Measurements from ENCODE around the gene CACNG3.

Gene CACNG3

DNA sequence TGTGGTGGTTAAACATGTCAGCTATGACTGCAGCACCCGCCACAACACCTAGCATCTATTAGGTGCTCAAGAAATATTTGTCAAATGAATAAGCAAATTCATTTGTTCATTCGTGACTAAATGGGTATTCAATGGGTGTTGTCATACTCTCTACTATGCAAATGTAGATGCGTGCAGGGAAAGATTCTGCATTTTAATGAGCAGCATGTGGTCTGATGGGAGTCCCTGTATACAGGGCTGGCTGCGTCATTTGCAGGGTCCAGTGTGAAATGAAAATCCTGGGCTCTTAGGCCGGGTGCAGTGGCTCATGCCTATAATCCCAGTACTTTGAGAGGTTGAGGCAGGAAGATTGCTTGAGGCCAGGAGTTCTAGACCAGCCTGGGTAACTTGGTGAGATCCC, 97.5 kb downstream of the CACNG3 start:
- peaks cover under 1% of the 10 kb centered on the region for H3K4me1 ChIP-seq (ENCODE audit: control insufficient read depth, insufficient read depth, low read length, poor library complexity, severe bottlenecking)
- H3K4me3 ChIP-seq (ENCODE audit: extremely low read depth, insufficient read depth, low read length, poor library complexity, severe bottlenecking): no peak overlapping the region
- H3K27ac ChIP-seq (ENCODE audit: low read depth, low read length, severe bottlenecking): no peak overlapping the region
- no peaks in the 10 kb centered on the region for H3K9me3 ChIP-seq (ENCODE audit: control insufficient read depth, low read length)
- 78 to 85% methylated on average over 3 to 5 of the region's 5 CpGs for WGBS, 2 experiments (ENCODE audit: insufficient coverage in 2 of 2)
- H3K36me3 ChIP-seq (ENCODE audit: control insufficient read depth, insufficient read depth, low read length): no peaks in the 10 kb centered on the region

DNA sequence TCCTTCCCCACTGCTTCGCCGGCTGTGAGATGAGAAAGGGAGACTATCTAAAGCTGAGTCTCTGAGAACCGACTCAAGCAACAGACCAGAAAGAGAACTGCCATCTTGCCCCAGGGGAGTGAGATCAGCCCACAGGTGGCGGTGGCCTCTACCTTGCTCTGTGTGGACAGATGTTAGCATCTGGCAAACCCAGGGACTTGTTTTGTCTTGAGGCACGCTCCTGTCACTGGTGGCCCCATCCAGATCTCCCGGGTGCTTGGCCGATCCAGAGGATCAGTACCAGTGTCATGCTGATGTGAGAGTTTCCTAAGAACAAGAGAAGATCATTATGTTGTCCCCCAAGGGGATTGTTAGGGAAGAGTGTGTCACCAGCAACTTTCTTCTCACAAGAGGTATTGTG, 101.4 kb downstream of the CACNG3 start:
- no peak overlapping the region for H3K27ac ChIP-seq (ENCODE audit: low read depth, low read length, severe bottlenecking)
- no peak overlapping the region for H3K4me3 ChIP-seq (ENCODE audit: extremely low read depth, insufficient read depth, low read length, poor library complexity, severe bottlenecking)
- no peaks in the 10 kb centered on the region for H3K4me1 ChIP-seq (ENCODE audit: control insufficient read depth, insufficient read depth, low read length, poor library complexity, severe bottlenecking)
- no peaks in the 10 kb centered on the region for H3K36me3 ChIP-seq (ENCODE audit: control insufficient read depth, insufficient read depth, low read length)
- H3K9me3 ChIP-seq (ENCODE audit: control insufficient read depth, low read length): no peaks in the 10 kb centered on the region
- 69 to 88% methylated on average over 4 to 6 of the region's 7 CpGs for WGBS, 2 experiments (ENCODE audit: insufficient coverage in 2 of 2)

DNA sequence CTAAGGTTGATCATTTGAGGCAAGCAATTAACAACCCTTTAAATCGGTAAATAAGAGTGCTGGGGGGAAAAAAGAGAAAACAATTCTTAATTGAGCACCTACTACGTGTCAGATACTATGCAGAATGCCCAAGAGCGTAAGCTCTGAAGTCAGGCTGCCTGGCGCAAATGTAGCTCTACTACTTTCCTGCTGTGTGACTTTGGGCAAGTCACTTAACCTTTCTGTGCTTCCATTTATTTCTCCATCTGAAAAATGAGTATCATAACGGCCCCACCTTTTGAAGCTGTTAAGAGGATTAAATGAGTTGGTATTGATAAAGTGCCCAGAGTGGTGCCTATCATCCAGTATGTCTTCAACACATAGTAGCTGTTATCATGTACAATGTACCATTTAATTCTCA, 102.0 kb downstream of the CACNG3 start:
- H3K27ac ChIP-seq (ENCODE audit: low read depth, low read length, severe bottlenecking): no peak overlapping the region
- no peaks in the 10 kb centered on the region for H3K36me3 ChIP-seq (ENCODE audit: control insufficient read depth, insufficient read depth, low read length)
- H3K9me3 ChIP-seq (ENCODE audit: control insufficient read depth, low read length): no peaks in the 10 kb centered on the region
- WGBS, 2 experiments (ENCODE audit: insufficient coverage in 2 of 2): 89 to 91% methylated on average over 3 to 4 of the region's 5 CpGs
- no peak overlapping the region for H3K4me3 ChIP-seq (ENCODE audit: extremely low read depth, insufficient read depth, low read length, poor library complexity, severe bottlenecking)
- H3K4me1 ChIP-seq (ENCODE audit: control insufficient read depth, insufficient read depth, low read length, poor library complexity, severe bottlenecking): no peaks in the 10 kb centered on the region

DNA sequence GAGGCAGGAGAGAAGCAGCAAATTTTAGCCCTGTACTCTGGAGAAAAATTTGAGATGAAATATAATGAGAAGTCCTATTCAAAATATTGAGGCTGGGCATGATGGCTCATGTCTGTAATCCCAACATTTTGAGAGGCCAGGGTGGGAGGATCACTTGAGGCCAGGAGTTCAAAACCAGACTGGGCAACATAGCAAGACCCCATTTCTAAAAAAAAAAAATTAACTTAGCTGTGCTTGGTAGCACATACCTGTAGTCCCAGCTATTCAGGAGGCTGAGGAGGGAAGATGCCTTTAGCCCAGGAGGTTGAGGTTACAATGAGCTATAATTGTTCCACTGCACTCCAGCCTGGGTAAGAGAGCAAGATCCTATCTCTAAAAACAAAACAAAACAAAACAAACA, 103.4 kb downstream of the CACNG3 start:
- Histone ChIP-seq H3K4me3 (ENCODE audit: extremely low read depth, insufficient read depth, low read length, poor library complexity, severe bottlenecking) (no peak overlapping the region), H3K36me3 (ENCODE audit: control insufficient read depth, insufficient read depth, low read length) (no peaks in the 10 kb centered on the region), H3K9me3 (ENCODE audit: control insufficient read depth, low read length) (no peaks in the 10 kb centered on the region), H3K27ac (ENCODE audit: low read depth, low read length, severe bottlenecking) (no peak overlapping the region), H3K4me1 (ENCODE audit: control insufficient read depth, insufficient read depth, low read length, poor library complexity, severe bottlenecking) (no peaks in the 10 kb centered on the region)

DNA sequence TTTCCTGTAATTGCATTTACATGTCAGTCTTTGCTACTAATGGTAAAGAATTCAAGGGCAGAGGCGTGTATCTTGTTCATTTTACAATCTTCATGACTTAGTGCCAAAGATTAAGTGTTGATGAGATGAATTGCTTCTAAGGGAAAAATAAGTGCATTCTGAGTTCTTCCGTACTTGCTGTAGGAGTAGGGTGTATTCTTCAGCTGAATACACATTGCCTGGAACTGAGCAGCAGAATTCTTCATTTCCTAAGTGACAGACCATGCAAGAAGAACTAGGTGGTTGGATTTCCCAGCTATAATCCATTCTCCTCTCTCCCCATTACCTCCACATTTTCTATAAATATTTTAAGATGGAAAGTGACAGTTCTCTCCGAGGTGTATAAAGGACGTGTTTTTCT, 104.8 kb downstream of the CACNG3 start:
- no peak overlapping the region for H3K4me3 ChIP-seq (ENCODE audit: extremely low read depth, insufficient read depth, low read length, poor library complexity, severe bottlenecking)
- no peaks in the 10 kb centered on the region for H3K36me3 ChIP-seq (ENCODE audit: control insufficient read depth, insufficient read depth, low read length)
- no peaks in the 10 kb centered on the region for H3K9me3 ChIP-seq (ENCODE audit: control insufficient read depth, low read length)
- 91 to 100% methylated on average over 1 to 4 of the region's 4 CpGs for WGBS, 2 experiments (ENCODE audit: insufficient coverage in 2 of 2)
- H3K4me1 ChIP-seq (ENCODE audit: control insufficient read depth, insufficient read depth, low read length, poor library complexity, severe bottlenecking): no peaks in the 10 kb centered on the region
- H3K27ac ChIP-seq (ENCODE audit: low read depth, low read length, severe bottlenecking): no peak overlapping the region

DNA sequence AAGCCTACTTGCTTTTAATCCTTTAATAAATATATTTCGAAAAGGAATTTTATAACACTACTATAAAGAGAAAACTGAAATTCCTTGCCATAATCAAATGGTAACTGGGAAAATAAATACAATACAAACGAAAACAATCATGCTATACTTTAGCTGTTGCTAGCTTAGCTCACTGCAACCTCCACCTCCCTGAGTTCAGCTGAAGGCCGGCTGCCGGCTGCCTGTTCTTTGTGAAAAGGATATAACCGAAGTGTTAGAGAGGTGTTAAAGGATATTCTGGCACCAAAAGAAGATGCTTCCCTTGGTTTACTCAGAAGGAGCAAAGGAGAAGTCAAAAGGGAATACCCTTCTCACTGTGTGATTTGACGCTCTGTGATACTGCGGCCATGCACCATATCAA, 108.5 kb downstream of the CACNG3 start:
- H3K4me3 ChIP-seq (ENCODE audit: extremely low read depth, insufficient read depth, low read length, poor library complexity, severe bottlenecking): no peak overlapping the region
- H3K9me3 ChIP-seq (ENCODE audit: control insufficient read depth, low read length): no peaks in the 10 kb centered on the region
- no peaks in the 10 kb centered on the region for H3K36me3 ChIP-seq (ENCODE audit: control insufficient read depth, insufficient read depth, low read length)
- no peaks in the 10 kb centered on the region for H3K4me1 ChIP-seq (ENCODE audit: control insufficient read depth, insufficient read depth, low read length, poor library complexity, severe bottlenecking)
- H3K27ac ChIP-seq (ENCODE audit: low read depth, low read length, severe bottlenecking): no peak overlapping the region
- WGBS, 2 experiments (ENCODE audit: insufficient coverage in 2 of 2): 83% methylated on average over 2 of the region's 7 CpGs; no CpG with 5 or more reads in 1 of the 2 experiments

DNA sequence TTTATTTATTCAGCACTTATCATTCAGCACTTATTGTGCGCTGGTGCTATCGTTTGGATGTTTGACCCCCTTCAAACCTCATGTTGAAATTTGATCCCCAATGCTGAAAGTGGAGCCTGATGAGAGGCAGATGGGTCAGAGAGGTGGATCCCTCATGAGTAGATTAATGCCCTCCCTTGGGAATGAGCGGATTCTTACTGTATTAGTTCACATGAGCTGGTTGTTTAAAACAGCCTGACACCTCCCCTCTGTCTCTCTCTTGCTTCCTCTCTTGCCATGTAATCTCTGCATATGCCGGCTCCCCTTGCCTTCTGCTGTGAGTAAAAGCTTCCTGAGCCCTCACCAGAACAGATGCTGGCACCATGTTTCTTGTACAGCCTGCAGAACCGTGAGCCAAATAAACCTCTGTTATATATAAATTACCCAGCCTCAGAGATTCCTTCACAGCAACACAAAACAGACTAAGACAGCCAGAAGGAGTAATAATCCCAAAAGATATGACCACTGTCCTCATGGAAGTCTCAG, 111.1 kb downstream of the CACNG3 start:
- Histone ChIP-seq H3K27ac (ENCODE audit: low read depth, low read length, severe bottlenecking) (no peak overlapping the region), H3K4me1 (ENCODE audit: control insufficient read depth, insufficient read depth, low read length, poor library complexity, severe bottlenecking) (no peaks in the 10 kb centered on the region), H3K4me3 (ENCODE audit: extremely low read depth, insufficient read depth, low read length, poor library complexity, severe bottlenecking) (no peak overlapping the region), H3K9me3 (ENCODE audit: control insufficient read depth, low read length) (no peaks in the 10 kb centered on the region), H3K36me3 (ENCODE audit: control insufficient read depth, insufficient read depth, low read length) (no peaks in the 10 kb centered on the region)
- WGBS, 2 experiments (ENCODE audit: insufficient coverage in 2 of 2): 66 to 97% methylated on average over 2 to 5 of the region's 5 CpGs

DNA sequence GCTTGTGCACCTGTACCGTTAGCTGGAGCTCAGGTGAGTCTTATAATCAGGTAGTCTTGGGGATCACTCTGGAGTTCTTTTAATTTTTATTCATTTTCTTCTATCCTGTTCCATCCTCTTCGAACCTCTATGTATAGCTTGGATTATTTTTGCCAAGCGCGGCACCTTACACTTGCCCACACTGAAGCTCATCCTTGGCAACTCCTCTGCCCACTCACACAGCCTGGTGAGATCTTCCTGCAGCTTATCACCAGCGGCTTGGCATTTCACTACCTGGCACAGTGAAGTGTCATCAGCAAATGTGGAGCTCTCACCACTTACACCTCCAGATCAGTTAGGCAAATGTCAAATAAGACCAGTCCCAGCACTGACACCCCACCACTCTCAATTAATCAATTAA, 116.7 kb downstream of the CACNG3 start:
- Histone ChIP-seq H3K9me3 (ENCODE audit: control insufficient read depth, low read length) (peaks cover 7% of the 10 kb centered on the region), H3K4me1 (ENCODE audit: control insufficient read depth, insufficient read depth, low read length, poor library complexity, severe bottlenecking) (no peaks in the 10 kb centered on the region), H3K4me3 (ENCODE audit: extremely low read depth, insufficient read depth, low read length, poor library complexity, severe bottlenecking) (no peak overlapping the region), H3K27ac (ENCODE audit: low read depth, low read length, severe bottlenecking) (no peak overlapping the region), H3K36me3 (ENCODE audit: control insufficient read depth, insufficient read depth, low read length) (no peaks in the 10 kb centered on the region)
- 96 to 100% methylated on average over 4 of the region's 5 CpGs for WGBS, 2 experiments (ENCODE audit: insufficient coverage in 2 of 2)

DNA sequence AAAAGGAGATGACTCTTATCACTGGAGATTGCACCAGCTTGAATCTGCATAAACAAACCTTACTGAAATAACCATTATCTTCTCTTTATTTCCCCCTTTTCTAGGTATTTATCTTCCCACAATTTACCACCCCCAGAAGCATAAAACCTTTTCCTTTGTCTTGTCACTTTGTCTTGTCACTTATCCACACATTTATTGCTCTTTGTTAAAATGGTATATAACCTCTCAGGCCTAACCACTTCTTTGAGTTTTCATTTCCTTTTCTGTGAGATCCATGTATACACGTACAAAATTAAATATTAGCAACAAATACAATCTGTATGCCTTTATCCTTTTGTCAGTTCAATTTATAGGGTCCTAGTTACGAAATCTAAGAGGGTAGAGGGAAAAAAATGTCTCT, 122.9 kb downstream of the CACNG3 start:
- Histone ChIP-seq H3K4me1 (ENCODE audit: control insufficient read depth, insufficient read depth, low read length, poor library complexity, severe bottlenecking) (no peaks in the 10 kb centered on the region), H3K4me3 (ENCODE audit: extremely low read depth, insufficient read depth, low read length, poor library complexity, severe bottlenecking) (no peak overlapping the region), H3K27ac (ENCODE audit: low read depth, low read length, severe bottlenecking) (no peak overlapping the region), H3K9me3 (ENCODE audit: control insufficient read depth, low read length) (peaks cover 35% of the 10 kb centered on the region), H3K36me3 (ENCODE audit: control insufficient read depth, insufficient read depth, low read length) (no peaks in the 10 kb centered on the region)
- no CpG with 5 or more reads among the region's 2 CpGs for WGBS, 2 experiments (ENCODE audit: insufficient coverage in 2 of 2)

DNA sequence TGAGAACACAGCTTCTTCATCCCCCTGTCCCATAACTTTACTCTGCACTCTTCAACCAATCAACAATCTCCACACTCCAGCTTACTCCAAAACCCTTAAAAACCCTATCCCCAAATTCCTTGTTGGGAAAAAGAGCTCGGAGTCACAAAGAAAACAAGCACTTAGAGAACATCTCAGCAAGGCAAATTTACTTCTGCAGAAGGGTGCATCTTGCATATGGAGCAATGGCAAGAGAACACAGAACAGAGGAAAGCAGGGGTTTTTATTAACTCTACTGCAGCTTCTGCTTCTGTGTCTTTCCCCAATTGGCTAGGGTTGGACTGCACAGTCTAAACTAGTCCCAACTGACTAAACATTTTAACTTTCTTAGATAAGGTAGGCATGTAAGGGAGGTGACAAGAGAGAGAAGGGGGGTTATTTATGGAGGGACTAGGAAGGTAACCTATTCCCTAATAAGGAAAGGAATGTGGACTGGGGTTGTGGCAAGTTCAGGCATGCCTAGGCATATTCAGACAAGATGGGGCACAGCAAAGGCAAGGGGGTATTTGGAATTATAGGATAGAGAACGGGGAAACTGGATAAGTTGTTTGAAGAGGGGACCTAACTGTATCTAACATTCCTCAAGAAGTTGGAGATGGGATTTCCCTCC, 125.5 kb downstream of the CACNG3 start:
- Histone ChIP-seq H3K4me3 (ENCODE audit: extremely low read depth, insufficient read depth, low read length, poor library complexity, severe bottlenecking) (no peak overlapping the region), H3K27ac (ENCODE audit: low read depth, low read length, severe bottlenecking) (no peak overlapping the region), H3K9me3 (ENCODE audit: control insufficient read depth, low read length) (peaks cover 35% of the 10 kb centered on the region), H3K36me3 (ENCODE audit: control insufficient read depth, insufficient read depth, low read length) (no peaks in the 10 kb centered on the region), H3K4me1 (ENCODE audit: control insufficient read depth, insufficient read depth, low read length, poor library complexity, severe bottlenecking) (no peaks in the 10 kb centered on the region)
- WGBS, 2 experiments (ENCODE audit: insufficient coverage in 2 of 2): 70 to 80% methylated on average over 1 to 2 of the region's 2 CpGs

DNA sequence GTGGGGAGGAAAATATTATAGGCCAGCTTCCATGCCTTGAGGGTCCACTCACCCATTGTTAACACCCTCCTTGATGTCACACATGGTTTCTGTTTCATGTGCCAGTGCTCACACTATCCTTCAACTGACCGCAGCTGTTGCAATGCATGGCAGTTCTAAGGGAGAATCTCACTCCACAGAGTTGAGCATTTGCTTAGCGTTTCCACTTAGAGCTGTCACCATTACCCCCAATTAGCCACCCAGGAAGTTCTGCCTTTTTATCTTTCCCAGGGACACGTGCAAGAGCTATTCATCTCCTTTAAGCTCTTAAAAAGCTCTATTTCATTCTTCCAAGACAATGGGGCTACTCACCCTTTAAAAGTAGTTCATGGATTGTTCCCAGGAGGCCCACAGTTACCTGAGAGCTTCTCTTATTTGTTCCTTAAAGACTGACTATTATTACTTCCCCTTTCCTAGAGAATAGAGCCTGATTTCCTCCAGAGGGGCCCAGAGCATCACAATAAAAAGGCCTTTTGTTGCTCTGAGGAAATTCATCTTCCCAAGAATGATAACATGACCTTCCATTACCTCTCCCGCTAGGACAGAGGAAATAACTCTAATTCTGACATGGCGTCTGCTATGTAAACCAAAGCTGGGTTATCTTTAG, 126.8 kb downstream of the CACNG3 start:
- no peak overlapping the region for H3K4me3 ChIP-seq (ENCODE audit: extremely low read depth, insufficient read depth, low read length, poor library complexity, severe bottlenecking)
- H3K27ac ChIP-seq (ENCODE audit: low read depth, low read length, severe bottlenecking): no peak overlapping the region
- H3K9me3 ChIP-seq (ENCODE audit: control insufficient read depth, low read length): peaks cover 28% of the 10 kb centered on the region
- 46 to 62% methylated on average over 3 of the region's 5 CpGs for WGBS, 2 experiments (ENCODE audit: insufficient coverage in 2 of 2)
- no peaks in the 10 kb centered on the region for H3K36me3 ChIP-seq (ENCODE audit: control insufficient read depth, insufficient read depth, low read length)
- H3K4me1 ChIP-seq (ENCODE audit: control insufficient read depth, insufficient read depth, low read length, poor library complexity, severe bottlenecking): no peaks in the 10 kb centered on the region
